GM19239 (cell line): Measurements from ENCODE around the gene OSBPL10.
"Not testable (repeated sequence)": the region's sequence is repeated elsewhere in the genome, so short reads cannot be mapped to it uniquely, and the experiment has no call there.

Experiments
- DNase-seq: peaks from one replicate; pipeline ENCODE4 v3.0.0; 2011; ENCODE audit warnings: low spot score; ENCODE audit not compliant: insufficient read length
- FAIRE-seq: peaks from 2 replicates; lab custom pipeline; 2011; peaks lifted over from hg19 to GRCh38; lab: Jason Lieb, UNC

Gene OSBPL10

DNA sequence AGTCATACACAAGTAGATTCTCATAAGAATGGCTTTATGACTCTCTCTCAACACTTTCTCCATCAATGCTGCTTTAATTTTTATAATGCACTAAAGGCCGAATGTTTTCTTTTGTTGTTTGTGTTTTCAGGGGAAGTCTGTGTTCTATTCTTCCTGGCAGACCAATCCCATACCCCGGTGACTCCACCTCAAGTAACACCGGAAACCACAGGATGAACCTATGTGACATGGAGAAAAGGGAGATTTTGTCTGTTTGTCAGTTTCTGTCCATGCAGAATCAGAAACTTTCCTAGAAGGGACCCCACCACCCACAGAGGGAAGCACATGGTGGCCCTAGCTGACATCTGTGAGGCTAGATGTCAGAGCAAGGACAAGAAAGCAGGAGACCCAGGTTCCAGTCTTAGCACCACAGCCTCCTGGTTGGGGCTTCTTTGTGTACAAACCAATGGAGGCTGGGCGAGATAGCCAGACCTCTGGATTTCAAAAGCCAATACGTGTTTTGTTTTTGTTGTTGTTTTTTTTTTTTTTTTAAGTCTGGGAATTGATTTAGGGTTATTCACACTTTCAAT is 109.0 kb downstream of the OSBPL10 start:
- no peak for DNase-seq
- FAIRE-seq, result no peak

DNA sequence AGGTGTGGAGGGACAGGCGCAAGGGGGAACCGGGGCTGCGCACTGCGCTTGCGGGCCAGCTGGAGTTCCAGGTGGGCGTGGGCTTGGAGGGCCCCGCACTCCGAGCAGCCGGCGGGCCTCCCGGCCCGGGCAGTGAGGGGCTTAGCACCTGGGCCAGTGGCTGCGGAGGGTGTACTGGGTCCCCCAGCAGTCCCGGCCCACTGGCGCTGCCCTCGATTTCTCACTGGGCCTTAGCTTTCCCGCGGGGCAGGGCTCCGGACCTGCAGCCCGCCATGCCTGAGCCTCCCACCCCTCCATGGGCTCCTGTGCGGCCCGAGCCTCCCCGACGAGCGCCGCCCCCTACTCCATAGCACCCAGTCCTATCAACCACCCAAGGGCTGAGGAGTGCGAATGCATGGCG is 111.0 kb downstream of the OSBPL10 start:
- not testable (repeated sequence) for FAIRE-seq, DNase-seq

DNA sequence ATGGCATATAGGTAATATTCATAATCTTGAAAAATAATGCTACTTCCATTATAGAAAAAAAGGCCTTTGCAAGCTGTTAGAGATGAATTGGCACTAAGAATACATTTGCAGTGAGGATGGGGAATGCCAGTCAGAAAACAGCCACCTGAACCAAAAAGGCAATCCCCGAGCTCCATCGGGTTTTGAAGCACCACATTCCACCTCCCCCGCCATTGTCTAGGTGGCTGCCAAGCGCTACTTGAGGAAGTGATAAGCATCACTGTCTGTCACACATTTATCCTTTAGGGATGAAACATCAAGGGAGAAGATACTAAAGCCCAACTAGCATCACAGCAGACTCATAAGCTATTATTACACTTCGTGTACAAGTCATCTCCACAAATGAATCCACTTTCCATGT is 112.8 kb downstream of the OSBPL10 start:
- FAIRE-seq, result no peak

DNA sequence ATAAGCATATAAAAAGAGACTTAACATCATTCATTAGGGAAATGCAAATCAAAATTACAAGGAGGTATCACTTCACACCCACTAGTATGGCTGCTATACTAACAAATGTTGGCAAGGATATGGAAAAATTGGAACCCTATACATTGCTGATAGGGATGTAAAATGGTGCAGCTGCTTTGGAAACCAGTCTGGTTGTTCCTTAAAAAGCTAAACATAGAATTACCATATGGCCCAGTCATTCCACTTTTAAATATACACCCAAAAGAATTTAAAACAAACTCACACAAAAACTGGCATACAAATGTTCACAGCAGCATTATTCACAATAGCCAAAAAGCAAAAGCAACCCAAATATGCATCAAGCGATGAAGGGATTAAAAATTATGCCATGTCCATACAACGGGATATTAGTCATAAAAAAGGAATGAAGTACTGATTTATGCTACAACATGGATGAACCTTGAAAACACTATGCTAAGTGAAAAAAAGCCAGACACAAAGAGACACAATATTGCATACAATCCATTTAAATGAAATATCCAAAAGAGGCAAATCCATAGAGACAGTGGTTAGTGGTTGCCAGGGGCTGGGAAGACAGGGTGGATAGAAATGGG is 118.3 kb downstream of the OSBPL10 start:
- FAIRE-seq, result no peak
- DNase-seq, result no peak

More for the DNA sequence above, 112.8 kb downstream of the OSBPL10 start:
- DNase-seq, result no peak

DNA sequence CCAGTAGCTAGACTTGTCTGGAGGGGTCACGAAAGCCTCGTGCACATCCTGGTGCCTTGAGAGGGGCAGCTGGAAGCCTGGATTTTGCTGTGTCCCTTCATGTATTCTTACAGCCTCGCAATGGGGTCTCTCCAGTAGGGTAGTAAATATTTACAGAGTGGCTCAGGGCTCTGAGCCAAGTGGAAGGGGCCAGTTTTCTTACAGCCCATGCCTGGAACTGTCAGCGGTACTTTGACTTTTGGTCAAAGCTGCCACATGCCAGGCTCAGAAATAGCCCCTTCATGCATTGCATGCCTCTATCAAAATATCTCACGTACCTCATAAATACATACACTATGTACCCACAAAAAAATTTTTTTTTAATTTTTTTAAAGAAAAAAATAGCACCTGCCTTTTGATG is 119.2 kb downstream of the OSBPL10 start:
- FAIRE-seq (no peak), DNase-seq (no peak)

DNA sequence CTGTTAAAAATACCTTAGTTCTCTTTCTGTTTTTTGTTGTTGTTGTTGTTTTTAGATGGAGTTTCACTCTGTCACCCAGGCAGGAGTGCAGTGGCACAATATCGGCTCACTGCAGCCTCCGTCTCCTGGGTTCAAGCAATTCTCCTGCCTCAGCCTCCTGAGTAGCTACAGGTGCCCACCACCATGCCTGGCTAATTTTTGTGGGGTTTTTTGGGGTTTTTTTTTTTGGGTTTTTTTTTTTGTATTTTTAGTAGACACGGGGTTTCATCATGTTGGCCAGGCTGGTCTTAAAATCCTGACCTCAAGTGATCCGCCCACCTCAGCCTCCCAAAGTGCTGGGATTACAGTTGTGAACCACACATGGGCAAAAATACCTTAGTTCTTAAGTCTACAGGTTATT is 120.4 kb downstream of the OSBPL10 start:
- DNase-seq, FAIRE-seq: not testable (repeated sequence)

DNA sequence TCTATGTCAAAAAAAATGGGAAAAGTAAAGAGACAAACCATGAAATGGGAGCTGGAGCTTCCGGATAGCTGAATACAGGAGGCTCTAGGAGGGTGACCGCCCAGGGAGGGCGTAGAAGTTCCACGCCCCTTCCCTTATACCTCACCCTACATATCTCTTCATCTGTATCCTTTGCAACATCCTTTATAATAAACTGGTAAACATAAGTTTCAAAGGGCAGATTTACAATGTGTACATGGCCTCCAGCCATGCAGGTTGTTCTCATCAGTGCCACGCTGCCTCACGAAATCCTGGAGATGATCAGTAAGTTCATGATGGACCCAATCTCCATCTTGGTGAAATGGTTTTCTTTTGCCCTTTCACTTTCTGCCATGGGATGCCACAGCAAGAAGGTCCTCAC is 121.8 kb downstream of the OSBPL10 start:
- FAIRE-seq (no peak), DNase-seq (no peak)

DNA sequence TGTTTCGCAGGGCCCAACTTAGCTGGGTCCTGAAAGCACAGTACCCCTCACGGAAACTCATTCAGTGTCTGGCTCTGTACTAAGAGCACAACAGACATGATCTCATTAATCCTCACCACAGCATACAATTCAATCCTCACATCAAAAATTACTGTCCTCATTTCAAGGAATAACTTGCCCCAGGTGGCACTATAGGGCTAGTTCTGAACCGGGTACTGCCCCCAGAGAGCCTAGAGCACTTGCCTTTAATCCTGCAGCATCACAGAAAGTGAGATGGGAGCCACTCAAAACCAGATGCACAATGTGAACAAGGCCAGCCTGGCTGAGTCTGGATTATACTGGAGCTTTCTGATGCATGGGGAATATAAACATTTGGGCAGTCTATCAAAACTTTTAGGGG is 122.6 kb downstream of the OSBPL10 start:
- no peak for DNase-seq
- FAIRE-seq, result peak; percentile 44

DNA sequence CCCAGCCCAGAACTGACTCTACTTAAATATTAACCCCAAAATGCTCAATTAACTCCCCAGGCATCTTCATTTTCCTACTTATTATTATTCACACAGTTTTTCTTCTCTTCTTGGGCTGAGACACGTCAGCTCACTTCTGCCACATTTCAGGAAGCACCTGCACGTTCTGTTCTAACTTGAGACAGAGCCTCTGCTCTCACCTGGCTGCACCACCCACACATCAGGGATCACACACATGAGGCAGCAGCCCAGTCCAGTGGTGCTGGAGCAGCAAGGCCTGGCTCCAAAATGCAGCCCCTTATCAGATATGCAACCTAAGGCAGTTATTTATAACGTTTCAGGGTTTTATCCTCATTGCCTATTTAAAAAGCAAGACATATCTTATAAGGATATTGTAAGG is 127.5 kb downstream of the OSBPL10 start:
- FAIRE-seq, result no peak
- no peak for DNase-seq

DNA sequence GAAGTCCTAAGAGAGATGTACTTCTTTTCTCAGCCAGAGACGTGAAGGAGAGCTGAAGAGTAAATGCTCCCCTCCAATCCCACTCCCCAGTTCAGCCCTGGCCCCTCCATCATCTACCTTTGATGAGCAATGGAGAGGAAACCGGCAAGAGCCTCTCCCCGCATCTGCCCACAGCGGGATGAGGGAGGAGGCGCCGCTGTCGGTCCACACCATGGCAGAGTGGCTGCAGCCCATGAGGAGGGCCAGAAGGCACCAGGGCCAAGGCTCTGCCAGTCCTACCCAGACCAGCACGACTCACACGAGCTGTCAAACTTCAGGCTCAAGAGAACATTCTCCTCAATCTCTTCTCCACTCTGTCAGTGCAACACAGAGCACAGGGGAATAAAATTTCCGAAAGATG is 129.8 kb downstream of the OSBPL10 start:
- DNase-seq (no peak), FAIRE-seq (no peak)

DNA sequence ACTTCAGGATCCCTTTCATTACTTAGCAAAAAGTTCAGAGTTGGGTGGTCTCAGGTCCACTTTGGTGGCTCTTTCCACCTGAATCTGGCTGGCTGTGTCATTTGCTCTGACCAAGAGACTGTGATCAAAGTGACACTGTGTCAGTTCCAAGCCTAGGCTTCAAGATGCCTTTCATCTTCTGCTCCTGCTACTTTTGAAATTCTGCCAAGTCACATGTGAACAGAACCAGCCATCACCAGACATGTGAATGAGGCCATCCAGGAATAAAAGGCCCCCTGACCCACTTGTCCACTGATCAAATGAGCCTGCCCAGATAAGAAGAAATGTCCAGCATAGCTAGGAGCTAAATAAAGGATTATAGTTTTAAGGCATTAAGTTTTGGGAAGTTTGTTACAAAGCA is 132.2 kb downstream of the OSBPL10 start:
- FAIRE-seq (no peak), DNase-seq (no peak)

DNA sequence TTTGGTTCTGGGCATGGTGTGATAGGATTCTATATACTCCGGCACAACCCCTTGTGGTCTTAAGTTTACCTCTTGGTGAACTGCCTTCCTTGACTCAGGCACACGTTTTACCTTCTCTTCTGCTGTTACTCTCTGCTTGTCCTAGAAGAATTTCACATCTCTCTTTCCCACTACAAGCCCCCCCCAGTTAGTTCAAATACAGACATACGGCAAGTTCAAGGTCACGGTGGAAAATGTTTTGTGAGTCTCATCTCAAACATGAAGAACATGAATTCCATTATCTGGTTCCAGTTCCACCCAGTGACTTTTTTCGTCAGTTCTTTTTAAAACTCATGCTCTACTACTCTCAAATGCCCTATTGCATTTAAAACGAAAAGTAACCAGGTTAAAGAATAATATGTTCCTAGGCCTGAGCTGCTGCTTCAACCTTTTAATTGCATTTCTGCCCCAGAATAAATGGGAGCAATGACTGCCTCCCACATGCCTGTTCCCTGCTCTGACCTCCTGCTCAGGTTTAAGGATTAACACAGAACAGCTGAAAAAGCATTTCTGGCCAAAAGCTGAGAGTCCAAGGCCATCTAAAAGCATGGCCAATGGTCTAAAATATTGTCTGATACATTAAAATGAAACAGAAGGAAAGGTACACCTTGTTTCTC is 132.8 kb downstream of the OSBPL10 start:
- DNase-seq, result no peak
- FAIRE-seq, result no peak

DNA sequence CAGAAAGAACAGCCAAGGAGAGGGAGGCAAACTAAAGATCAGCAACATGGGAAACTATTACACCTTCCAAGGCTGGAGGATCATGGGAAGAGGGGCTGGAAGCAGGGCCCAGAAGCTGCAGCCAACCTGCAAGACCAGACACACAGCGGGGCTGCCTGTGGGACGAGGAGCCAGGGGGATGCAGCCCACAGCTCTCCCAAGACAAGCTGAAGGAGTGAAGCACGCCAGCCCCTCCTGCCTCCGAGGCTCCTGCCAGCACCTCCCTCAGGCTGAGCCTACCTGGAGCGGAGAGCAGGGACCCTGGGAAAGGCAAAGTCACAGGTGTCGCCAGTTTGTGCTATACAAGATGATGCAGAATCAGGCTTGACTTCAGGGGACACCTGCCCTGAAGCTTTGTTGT is 133.3 kb downstream of the OSBPL10 start:
- FAIRE-seq (no peak), DNase-seq (no peak)

DNA sequence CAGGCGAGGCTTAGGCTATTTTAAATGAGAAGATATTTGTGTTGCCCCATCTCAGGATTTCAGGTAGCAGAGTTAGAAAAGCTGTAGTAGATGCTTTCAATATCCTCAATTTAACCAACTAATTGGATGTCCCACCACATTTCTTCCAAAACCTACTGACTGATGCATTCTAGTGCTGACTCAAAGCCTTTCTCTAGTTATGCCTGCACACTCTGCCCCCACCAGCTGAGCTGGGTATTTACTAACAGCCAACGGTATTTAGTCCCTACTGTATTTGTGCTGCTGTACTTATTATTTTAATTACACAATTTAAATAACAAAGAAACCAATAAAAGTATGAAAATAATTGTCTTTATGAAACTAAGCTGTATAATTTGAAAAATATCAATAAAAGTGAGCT is 139.5 kb downstream of the OSBPL10 start:
- FAIRE-seq, result no peak
- no peak for DNase-seq

DNA sequence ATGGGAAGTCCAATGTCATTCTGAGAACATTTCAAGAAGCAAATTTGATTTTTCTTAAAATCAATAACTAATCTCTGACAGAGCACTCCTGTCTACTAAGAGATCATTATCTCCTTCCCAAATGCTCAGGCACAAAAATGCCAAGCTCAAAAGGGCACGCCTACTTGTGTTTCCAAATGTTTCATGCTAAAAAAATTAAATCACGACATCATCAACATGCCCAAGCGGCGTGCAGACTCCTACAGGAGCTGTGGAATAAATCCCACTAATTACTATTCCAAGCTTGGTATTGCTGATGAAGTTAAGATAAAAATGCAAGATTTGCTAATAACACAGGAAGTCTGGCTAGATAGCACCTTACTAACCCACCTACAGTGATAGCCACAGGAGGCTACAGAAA is 140.8 kb downstream of the OSBPL10 start:
- FAIRE-seq, result no peak

DNA sequence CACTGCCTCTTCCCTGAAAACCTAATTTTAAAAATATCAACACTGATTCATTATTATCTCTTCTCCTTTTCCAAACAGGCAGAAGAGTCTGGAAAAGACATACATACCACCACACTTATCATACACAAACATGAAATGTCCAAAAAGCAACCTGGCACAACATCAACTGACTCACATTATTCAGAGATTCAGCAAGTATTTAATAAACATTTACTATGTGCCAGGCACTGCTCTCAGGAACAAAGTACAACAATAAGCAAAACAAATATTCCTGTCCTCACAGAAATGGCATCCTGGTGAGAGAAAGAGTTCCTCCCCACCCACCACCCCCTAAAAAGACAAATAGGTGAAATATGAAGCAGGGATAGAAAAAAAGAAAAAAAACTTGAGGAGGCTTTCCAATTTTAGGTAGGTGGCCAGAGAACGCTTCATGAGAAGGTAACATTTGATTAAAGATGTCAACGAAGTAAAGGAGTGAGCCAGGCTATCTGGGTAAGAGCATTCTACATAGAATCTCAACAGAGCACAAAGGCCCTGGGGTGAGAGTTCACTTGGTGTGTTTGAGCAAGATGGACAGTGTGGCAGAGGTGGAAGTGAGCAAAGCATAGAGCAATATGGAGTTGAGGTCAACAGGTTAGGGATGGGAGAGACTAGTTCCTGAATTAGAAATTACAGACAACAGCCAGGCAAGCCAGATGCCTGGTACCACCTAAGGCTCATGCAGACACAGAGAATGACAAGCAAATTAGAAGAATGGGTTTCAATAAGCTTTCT is 141.7 kb downstream of the OSBPL10 start:
- no peak for FAIRE-seq

More for the DNA sequence above, 140.8 kb downstream of the OSBPL10 start:
- DNase-seq, result no peak

DNA sequence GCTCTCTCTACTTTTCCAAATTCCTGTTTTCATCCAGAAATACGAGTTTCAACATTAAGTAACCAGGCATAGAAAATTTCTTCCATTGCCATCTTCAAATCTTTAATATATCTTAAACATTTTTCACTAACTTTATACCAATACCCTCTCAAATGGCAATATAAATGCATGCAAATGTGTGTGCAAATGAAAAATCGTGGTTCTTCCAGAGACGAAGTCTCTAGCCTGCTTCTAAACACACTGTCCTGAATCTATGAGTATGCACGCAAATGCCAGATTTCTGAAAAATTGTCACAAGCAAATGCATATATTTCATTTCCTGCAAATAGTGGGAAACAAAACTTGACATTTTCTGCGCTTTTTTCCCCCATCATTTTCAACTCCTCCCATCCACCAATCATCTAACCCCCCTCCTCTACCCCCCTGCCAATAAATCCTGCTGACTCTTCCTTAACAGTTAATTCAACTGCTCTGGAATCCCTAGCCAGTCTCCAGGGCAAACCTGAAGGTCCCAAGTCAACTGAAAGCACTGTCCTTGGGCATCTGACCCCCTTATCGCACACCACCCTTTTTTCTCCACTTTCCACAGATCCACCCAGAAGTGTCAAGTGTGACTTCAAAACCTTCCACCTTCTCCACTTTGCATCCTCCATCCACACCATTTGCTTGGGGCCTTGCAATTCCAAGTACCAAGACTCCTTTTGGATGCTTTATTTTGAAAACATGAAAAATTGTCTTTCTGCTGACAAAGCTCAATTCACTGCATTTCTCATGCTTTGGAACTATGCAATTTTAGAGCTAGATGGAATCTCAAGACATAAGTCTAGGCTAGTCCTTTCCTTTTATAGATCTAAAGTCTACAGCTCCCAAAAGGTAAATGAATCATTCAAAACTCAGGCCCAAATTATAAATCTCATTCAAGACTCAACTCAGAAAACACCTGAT is 144.7 kb downstream of the OSBPL10 start:
- no peak for FAIRE-seq
- no peak for DNase-seq

More for the DNA sequence above, 141.7 kb downstream of the OSBPL10 start:
- DNase-seq, result no peak

DNA sequence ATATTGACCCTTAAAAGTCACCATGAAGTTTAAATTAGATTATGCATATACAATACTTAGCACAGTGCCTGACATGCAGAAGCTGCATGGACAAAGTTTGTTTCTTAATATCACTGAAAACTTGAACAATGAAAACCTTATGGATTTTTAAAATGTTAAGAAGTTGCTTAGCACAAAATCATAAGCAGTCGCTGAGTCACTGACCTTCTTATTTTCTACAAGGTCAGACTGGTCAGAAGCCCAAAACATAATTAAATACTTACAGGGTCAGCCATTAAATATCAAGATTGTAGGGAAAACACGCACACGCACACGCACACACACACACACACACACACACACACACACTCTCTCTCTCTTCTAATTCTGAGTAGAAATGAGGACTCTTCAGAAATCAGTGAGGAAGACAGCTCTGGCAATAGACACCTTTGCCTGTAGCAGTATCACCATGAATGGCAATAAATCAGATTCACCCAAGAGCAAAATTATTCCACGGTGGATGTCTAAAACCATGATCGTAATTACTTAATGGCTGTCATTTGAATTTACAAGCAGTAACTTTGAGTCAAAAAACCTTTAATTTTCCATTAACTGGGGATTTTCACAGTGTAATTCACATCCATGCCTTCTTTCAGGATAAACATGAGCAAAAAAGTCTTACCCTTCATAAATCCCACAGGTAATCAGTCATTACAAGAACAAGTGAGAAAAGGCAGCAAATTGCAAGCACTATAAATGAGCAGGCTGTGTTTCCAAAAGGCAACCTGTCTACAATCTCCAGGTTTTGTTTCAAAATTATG is 147.5 kb downstream of the OSBPL10 start:
- DNase-seq (no peak), FAIRE-seq (no peak)

DNA sequence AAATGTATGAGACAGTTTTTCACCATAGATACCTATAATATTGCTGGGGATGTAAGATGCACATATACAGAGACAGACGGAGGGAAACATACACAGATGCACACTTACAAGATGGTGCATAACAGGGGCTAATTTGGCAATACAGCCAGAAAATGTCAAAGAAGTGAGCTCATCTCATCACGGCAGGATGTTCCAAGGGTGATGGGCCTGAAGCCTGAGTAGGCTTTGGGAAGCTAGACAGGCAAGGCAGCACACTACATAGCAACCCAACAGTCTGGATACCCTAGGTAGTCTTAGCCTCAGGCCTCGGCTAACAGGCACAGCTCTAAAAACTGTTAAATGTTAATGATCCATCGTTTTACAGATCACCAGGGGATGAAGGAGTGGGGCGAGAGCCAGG is 148.5 kb downstream of the OSBPL10 start:
- DNase-seq (no peak), FAIRE-seq (no peak)
